Panc1 (cell line): ENCODE data around the gene MLNR. TPM values are rescaled to one million over a fixed set of nuclear protein-coding genes. Genes with fewer than 3 reads are reported as not detected.

ENCODE experiments used
- ATAC-seq: fragments of 200-7000 bp; cut with Tn5 transposase; 2 replicates; pipeline ENCODE4 v1.9.1; 2020; ENCODE audit warnings: mild to moderate bottlenecking, moderate library complexity
- BruUV-seq: library from RNA; stranded (reverse); fragments of 400-500 nt; replicated peaks from 2 replicates; lab custom pipeline; 2021; lab: Mats Ljungman, UMichigan
- CTCF ChIA-PET: fragments of 300-600 bp; sonication (Branson Sonifier 250); formaldehyde crosslinking; loops from one replicate; lab custom pipeline; 2022; ENCODE audit warnings: antibody characterized with exemption; lab: Charles Lee
- POLR2A ChIA-PET: fragments of 300-600 bp; sonication (Branson Sonifier 250); formaldehyde crosslinking; loops from one replicate; lab custom pipeline; 2022; ENCODE audit warnings: antibody characterized with exemption; lab: Charles Lee
- DNase-seq: peaks from one replicate; pipeline ENCODE4 v3.0.0-alpha.2; 2010; ENCODE audit warnings: low read depth, low spot score
- H3K27ac ChIP-seq: 2 replicates; pipeline ENCODE4 v1.5.1; 2011; ENCODE audit warnings: mild to moderate bottlenecking, low read length, inconsistent platforms
- H3K27me3 ChIP-seq: fragments of 200-500 bp; sonication (Bioruptor generic); 2 replicates; pipeline ENCODE4 v1.6.0; 2014; ENCODE audit warnings: low read length, inconsistent platforms; ENCODE audit not compliant: control insufficient read depth, insufficient read depth
- H3K36me3 ChIP-seq: fragments of 200-500 bp; sonication (Bioruptor generic); 2 replicates; pipeline ENCODE4 v1.5.1; 2014; ENCODE audit warnings: inconsistent platforms, mild to moderate bottlenecking, low read length, moderate library complexity; ENCODE audit not compliant: control insufficient read depth, insufficient read depth
- H3K4me1 ChIP-seq: 2 replicates; pipeline ENCODE4 v1.5.1; 2011; ENCODE audit warnings: inconsistent platforms, mild to moderate bottlenecking, low read length, moderate library complexity; ENCODE audit not compliant: control insufficient read depth, insufficient read depth
- H3K4me3 ChIP-seq, 2 experiments: 2 replicates each; pipeline ENCODE4 v1.5.1; 2011 to 2012; ENCODE audit warnings: low read depth in 2 of 2, low read length in 2 of 2, mild to moderate bottlenecking in 2 of 2, inconsistent platforms in 1 of 2, moderate library complexity in 1 of 2
- H3K9me3 ChIP-seq: fragments of 200-500 bp; sonication (Bioruptor generic); 2 replicates; pipeline ENCODE4 v1.5.1; 2014; ENCODE audit warnings: low read depth, mild to moderate bottlenecking, inconsistent platforms, low read length, moderate library complexity; ENCODE audit not compliant: control insufficient read depth, insufficient read depth
- CTCF ChIP-seq: fragments of 450-650 bp; IDR thresholded peaks from 2 replicates; pipeline ENCODE4 v1.5.1; 2017; ENCODE audit warnings: mild to moderate bottlenecking
- POLR2AphosphoS5 ChIP-seq: IDR thresholded peaks from 2 replicates; pipeline ENCODE4 v1.6.1; 2012; ENCODE audit warnings: mild to moderate bottlenecking, low read depth, low read length, moderate library complexity
- SIN3A ChIP-seq: IDR thresholded peaks from 2 replicates; pipeline ENCODE4 v1.6.1; 2012; ENCODE audit warnings: low read depth, mild to moderate bottlenecking, low read length, moderate library complexity, borderline replicate concordance; ENCODE audit not compliant: insufficient read depth
- TCF7L2 ChIP-seq: IDR thresholded peaks from 2 replicates; pipeline ENCODE4 v1.6.1; 2011; ENCODE audit warnings: mild to moderate bottlenecking, low read depth, low read length, inconsistent platforms
- in situ Hi-C: cut with HindIII; loops from 2 replicates; pipeline ENCODE4 v1.10.0; 2016; ENCODE audit warnings: low sequenced_read_pairs, low pct_unique_long_range_greater_than_20kb
- intact Hi-C: fragments of 100-400 bp; cut with micrococcal nuclease; formaldehyde crosslinking; loops from one replicate; pipeline ENCODE4 v1.10.0; 2022; ENCODE audit not compliant: unreplicated experiment
- total RNA-seq: library from RNA; stranded (reverse); gene quantifications from one replicate; pipeline ENCODE4 v1.2.1, GENCODE V29; 2021; ENCODE audit not compliant: unreplicated experiment
- TF ChIP-seq, protein P1 (sequence below), 2 experiments: IDR thresholded peaks; 2 replicates each; pipeline ENCODE4 v1.6.1; 2011 to 2012; ENCODE audit warnings: low read depth in 2 of 2, control low read depth in 1 of 2, low read length in 1 of 2, mild to moderate bottlenecking in 1 of 2, moderate library complexity in 1 of 2; ENCODE audit not compliant: insufficient read depth in 1 of 2

Gene MLNR
- total RNA-seq, 1 experiment from 2014 or later, result 0.62 TPM

GRCh38 chr13:49218493-49219051, 1.6 kb upstream of the MLNR start:
- Histone ChIP-seq H3K27ac (no peak overlapping the region), H3K4me3 (no peak overlapping the region), H3K9me3 (no peaks in the 10 kb centered on the region), H3K27me3 (no peaks in the 10 kb centered on the region), H3K4me1 (no peaks in the 10 kb centered on the region), H3K36me3 (no peaks in the 10 kb centered on the region)
- ChIA-PET POLR2A (interaction anchor here (0.7 kb wide), 1 partner anchor 50 kb away, joined by 3 read pairs; no protein-coding TSS in a partner anchor), CTCF (no interaction called here)
- TF ChIP-seq TCF7L2, result no peak
- TF ChIP-seq CTCF, result no peak
- TF ChIP-seq, protein P1, sequence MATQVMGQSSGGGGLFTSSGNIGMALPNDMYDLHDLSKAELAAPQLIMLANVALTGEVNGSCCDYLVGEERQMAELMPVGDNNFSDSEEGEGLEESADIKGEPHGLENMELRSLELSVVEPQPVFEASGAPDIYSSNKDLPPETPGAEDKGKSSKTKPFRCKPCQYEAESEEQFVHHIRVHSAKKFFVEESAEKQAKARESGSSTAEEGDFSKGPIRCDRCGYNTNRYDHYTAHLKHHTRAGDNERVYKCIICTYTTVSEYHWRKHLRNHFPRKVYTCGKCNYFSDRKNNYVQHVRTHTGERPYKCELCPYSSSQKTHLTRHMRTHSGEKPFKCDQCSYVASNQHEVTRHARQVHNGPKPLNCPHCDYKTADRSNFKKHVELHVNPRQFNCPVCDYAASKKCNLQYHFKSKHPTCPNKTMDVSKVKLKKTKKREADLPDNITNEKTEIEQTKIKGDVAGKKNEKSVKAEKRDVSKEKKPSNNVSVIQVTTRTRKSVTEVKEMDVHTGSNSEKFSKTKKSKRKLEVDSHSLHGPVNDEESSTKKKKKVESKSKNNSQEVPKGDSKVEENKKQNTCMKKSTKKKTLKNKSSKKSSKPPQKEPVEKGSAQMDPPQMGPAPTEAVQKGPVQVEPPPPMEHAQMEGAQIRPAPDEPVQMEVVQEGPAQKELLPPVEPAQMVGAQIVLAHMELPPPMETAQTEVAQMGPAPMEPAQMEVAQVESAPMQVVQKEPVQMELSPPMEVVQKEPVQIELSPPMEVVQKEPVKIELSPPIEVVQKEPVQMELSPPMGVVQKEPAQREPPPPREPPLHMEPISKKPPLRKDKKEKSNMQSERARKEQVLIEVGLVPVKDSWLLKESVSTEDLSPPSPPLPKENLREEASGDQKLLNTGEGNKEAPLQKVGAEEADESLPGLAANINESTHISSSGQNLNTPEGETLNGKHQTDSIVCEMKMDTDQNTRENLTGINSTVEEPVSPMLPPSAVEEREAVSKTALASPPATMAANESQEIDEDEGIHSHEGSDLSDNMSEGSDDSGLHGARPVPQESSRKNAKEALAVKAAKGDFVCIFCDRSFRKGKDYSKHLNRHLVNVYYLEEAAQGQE (IDR thresholded peaks at IDR 0.05; ENCODE audit: insufficient read depth in 1 of 2, low read depth in 2 of 2, low read length in 1 of 2), result no peak
- TF ChIP-seq POLR2AphosphoS5, result no peak
- TF ChIP-seq SIN3A, result no peak
- intact Hi-C loops (no loop called here), in situ Hi-C loops (no loop called here)
- ATAC-seq (no peak), DNase-seq (no peak)
- BruUV-seq, result no TSS peak

GRCh38 chr13:49219647-49220035, 497 bp upstream of the MLNR start:
- H3K36me3 ChIP-seq, result no peaks in the 10 kb centered on the region
- H3K4me3 ChIP-seq, result peak overlapping the region; percentile 40 to 50
- no peaks in the 10 kb centered on the region for H3K27me3 ChIP-seq
- H3K4me1 ChIP-seq, result no peaks in the 10 kb centered on the region
- no peak for DNase-seq
- TF ChIP-seq POLR2AphosphoS5, result no peak
- TF ChIP-seq SIN3A, result no peak
- TF ChIP-seq, protein P1 (IDR thresholded peaks at IDR 0.05; ENCODE audit: insufficient read depth in 1 of 2, low read depth in 2 of 2, low read length in 1 of 2), result no peak
- no peak for TF ChIP-seq TCF7L2
- no peak for TF ChIP-seq CTCF
- peak overlapping the region; percentile 57; the same call in 1 of the 2 replicates for H3K27ac ChIP-seq
- BruUV-seq, result no TSS peak
- ATAC-seq, result peak; percentile 58; the same call in 1 of the 2 replicates
- in situ Hi-C loops, result no loop called here
- intact Hi-C loops, result no loop called here
- ChIA-PET POLR2A (no interaction called here), CTCF (no interaction called here)
- no peaks in the 10 kb centered on the region for H3K9me3 ChIP-seq
